ENCODE data around the gene ITGB2.

GRCh38 chr21:44854391-44854663, 66.4 kb downstream of the ITGB2 start:
- TF ChIP-seq, protein P1, sequence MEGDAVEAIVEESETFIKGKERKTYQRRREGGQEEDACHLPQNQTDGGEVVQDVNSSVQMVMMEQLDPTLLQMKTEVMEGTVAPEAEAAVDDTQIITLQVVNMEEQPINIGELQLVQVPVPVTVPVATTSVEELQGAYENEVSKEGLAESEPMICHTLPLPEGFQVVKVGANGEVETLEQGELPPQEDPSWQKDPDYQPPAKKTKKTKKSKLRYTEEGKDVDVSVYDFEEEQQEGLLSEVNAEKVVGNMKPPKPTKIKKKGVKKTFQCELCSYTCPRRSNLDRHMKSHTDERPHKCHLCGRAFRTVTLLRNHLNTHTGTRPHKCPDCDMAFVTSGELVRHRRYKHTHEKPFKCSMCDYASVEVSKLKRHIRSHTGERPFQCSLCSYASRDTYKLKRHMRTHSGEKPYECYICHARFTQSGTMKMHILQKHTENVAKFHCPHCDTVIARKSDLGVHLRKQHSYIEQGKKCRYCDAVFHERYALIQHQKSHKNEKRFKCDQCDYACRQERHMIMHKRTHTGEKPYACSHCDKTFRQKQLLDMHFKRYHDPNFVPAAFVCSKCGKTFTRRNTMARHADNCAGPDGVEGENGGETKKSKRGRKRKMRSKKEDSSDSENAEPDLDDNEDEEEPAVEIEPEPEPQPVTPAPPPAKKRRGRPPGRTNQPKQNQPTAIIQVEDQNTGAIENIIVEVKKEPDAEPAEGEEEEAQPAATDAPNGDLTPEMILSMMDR (IDR thresholded peaks at IDR 0.05 in 2 of 3, conservative IDR thresholded peaks at IDR 0.05 in 1 of 3; ENCODE audit: borderline replicate concordance in 1 of 3, insufficient read depth in 1 of 3, low read depth in 2 of 3, low read length in 2 of 3): no peak
- TF ChIP-seq CEBPB (IDR thresholded peaks at IDR 0.05; ENCODE audit: low read depth) (no peak), ZNF274 (IDR thresholded peaks at IDR 0.05; ENCODE audit: low read depth, low read length) (no peak), POLR2A (IDR thresholded peaks at IDR 0.05; ENCODE audit: borderline replicate concordance, extremely low read depth, insufficient read depth, insufficient read length) (no peak), EZH2phosphoT487 (IDR thresholded peaks at IDR 0.05; ENCODE audit: borderline replicate concordance) (no peak)
